ENCODE data around the gene TEX11.
"Not testable (repeated sequence)": the region's sequence is repeated elsewhere in the genome, so short reads cannot be mapped to it uniquely, and the experiment has no call there.

GRCh38 chrX:70727961-70728360, 180.6 kb downstream of the TEX11 start:
- TF ChIP-seq POLR2A, CTCF (IDR thresholded peaks at IDR 0.05): not testable (repeated sequence)

Data from esophagus squamous epithelium (tissue), 4 donors.